Vagina (tissue), 2 donors: ENCODE data around the gene PPL. TPM values are rescaled to one million over a fixed set of nuclear protein-coding genes. Genes with fewer than 3 reads are reported as not detected.

Experiments
- DNase-seq, 2 donors: peaks; one replicate each; pipeline ENCODE4 v3.0.0-alpha.2; 2017; ENCODE audit errors: extremely low spot score in 2 of 2
- H3K27ac ChIP-seq: fragments of 200-600 bp; sonication (generic); one replicate; pipeline ENCODE4 v1.5.1; 2019
- H3K27me3 ChIP-seq: fragments of 200-600 bp; sonication (generic); one replicate; pipeline ENCODE4 v1.5.1; 2019
- H3K36me3 ChIP-seq, 2 donors: fragments of 200-600 bp; sonication (generic); one replicate each; pipeline ENCODE4 v1.5.1; 2017 to 2019
- H3K4me1 ChIP-seq: fragments of 200-600 bp; sonication (generic); one replicate; pipeline ENCODE4 v1.5.1; 2019
- H3K4me3 ChIP-seq, 2 donors: fragments of 200-600 bp; sonication (generic); 1 replicate in 1 of 2; 2 replicates in 1 of 2; pipeline ENCODE4 v1.5.1; 2016 to 2019
- H3K9me3 ChIP-seq: fragments of 200-600 bp; sonication (generic); one replicate; pipeline ENCODE4 v1.5.1; 2019
- CTCF ChIP-seq, 3 experiments: fragments of 450-650 bp in 2 of 3; fragments of 200-600 bp in 1 of 3; sonication (generic) in 1 of 3; IDR thresholded peaks; one replicate each; pipeline ENCODE4 v1.5.1; 2017 to 2019; ENCODE audit warnings: antibody characterized with exemption in 3 of 3, mild to moderate bottlenecking in 2 of 3, moderate library complexity in 2 of 3
- POLR2A ChIP-seq, 2 donors: fragments of 450-650 bp; IDR thresholded peaks; one replicate each; pipeline ENCODE4 v1.6.1; 2017; ENCODE audit warnings: antibody characterized with exemption in 2 of 2, mild to moderate bottlenecking in 2 of 2, moderate library complexity in 2 of 2
- POLR2AphosphoS5 ChIP-seq, 2 donors: sonication (generic); formaldehyde crosslinking; IDR thresholded peaks; one replicate each; pipeline ENCODE4 v1.9.0; 2017; ENCODE audit warnings: antibody characterized with exemption in 2 of 2, mild to moderate bottlenecking in 2 of 2, low read depth in 1 of 2; ENCODE audit not compliant: insufficient read depth in 1 of 2
- intact Hi-C: fragments of 100-400 bp; cut with DNase I; formaldehyde crosslinking; loops from one replicate; pipeline ENCODE4 v1.15.1; 2023
- total RNA-seq: library from RNA; depleted of rRNA; stranded (reverse); fragments of >200 nt; gene quantifications from one replicate; pipeline ENCODE4 v1.2.3, GENCODE V29; 2016

The PPL gene
- total RNA-seq, 1 donor from 2014 or later, result 391 TPM

GRCh38 chr16:4839942-4840341 is 97.0 kb downstream of the PPL start:
- no peaks in the 10 kb centered on the region for H3K9me3 ChIP-seq
- peaks cover 0 to 73% of the 10 kb centered on the region in 2 donors for H3K36me3 ChIP-seq
- H3K27me3 ChIP-seq, result no peaks in the 10 kb centered on the region
- H3K27ac ChIP-seq, result no peak overlapping the region
- intact Hi-C loops, result no loop called here
- H3K4me3 ChIP-seq, result no peak overlapping the region
- H3K4me1 ChIP-seq, result peaks cover 2% of the 10 kb centered on the region
- no peak for TF ChIP-seq POLR2A (IDR thresholded peaks at IDR 0.05)
- no peak for TF ChIP-seq POLR2AphosphoS5 (IDR thresholded peaks at IDR 0.05; ENCODE audit: insufficient read depth in 1 of 2, low read depth in 1 of 2)
- no peak for TF ChIP-seq CTCF (IDR thresholded peaks at IDR 0.05)
- no peak for DNase-seq

- intact Hi-C loops, result no loop called here
- H3K27me3 ChIP-seq, result no peaks in the 10 kb centered on the region
- H3K36me3 ChIP-seq, result peaks cover 0 to 54% of the 10 kb centered on the region in 2 donors
- H3K27ac ChIP-seq, result no peak overlapping the region
- H3K4me3 ChIP-seq, result no peak overlapping the region
- DNase-seq, result no peak
- TF ChIP-seq POLR2AphosphoS5 (IDR thresholded peaks at IDR 0.05; ENCODE audit: insufficient read depth in 1 of 2, low read depth in 1 of 2) (no peak), CTCF (IDR thresholded peaks at IDR 0.05) (no peak), POLR2A (IDR thresholded peaks at IDR 0.05) (no peak)
- no peaks in the 10 kb centered on the region for H3K9me3 ChIP-seq
- H3K4me1 ChIP-seq, result no peaks in the 10 kb centered on the region
These were observed 99.0 kb downstream of the PPL start for GRCh38 chr16:4837733-4838501.

DNA sequence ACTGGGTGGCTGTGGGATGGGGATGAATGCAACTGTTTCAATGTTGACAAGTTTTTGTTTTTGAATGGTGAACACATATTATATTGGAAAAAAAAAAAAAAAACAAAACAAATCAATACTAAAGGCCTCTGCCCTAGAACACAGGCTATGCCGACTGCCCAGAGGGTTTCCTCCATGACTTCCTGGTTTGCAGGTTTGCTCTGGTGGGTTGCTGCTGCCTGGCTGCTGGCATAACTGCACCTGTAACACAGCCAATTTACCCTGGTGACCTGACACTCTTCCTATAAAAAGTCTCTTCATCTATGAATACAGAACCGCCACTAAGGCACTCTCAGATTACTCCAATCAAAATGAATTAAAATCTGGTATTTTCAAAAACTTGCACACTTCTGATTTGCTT is 100.2 kb downstream of the PPL start:
- intact Hi-C loops, result no loop called here
- no peak for DNase-seq
- H3K36me3 ChIP-seq, result peaks cover 0 to 50% of the 10 kb centered on the region in 2 donors

DNA sequence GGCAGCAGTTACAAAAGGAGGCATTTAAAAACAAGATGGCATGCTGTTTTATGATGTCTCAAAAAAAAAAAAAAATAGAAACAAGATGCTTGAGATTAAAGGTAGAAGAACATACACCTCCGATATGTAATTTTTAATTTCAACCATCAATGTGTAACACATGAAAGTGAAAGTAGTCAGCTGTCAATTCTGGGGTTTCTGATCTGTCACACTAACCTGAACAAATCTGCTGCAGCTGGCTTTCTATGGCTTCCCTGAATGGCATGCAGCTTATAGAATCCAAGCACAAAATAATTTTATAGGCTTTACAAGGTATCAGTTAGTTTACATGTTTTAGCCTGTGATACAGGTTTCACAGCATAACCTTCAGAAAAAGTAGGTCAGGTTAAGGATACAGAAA is 103.4 kb downstream of the PPL start:
- TF ChIP-seq CTCF (IDR thresholded peaks at IDR 0.05) (no peak), POLR2A (IDR thresholded peaks at IDR 0.05) (no peak), POLR2AphosphoS5 (IDR thresholded peaks at IDR 0.05; ENCODE audit: insufficient read depth in 1 of 2, low read depth in 1 of 2) (no peak)

More for the DNA sequence above, 100.2 kb downstream of the PPL start:
- Histone ChIP-seq H3K4me1 (no peaks in the 10 kb centered on the region), H3K9me3 (no peaks in the 10 kb centered on the region), H3K27ac (no peak overlapping the region), H3K4me3 (no peak overlapping the region), H3K27me3 (no peaks in the 10 kb centered on the region)
- TF ChIP-seq POLR2A (IDR thresholded peaks at IDR 0.05) (no peak), POLR2AphosphoS5 (IDR thresholded peaks at IDR 0.05; ENCODE audit: insufficient read depth in 1 of 2, low read depth in 1 of 2) (no peak), CTCF (IDR thresholded peaks at IDR 0.05) (no peak)

DNA sequence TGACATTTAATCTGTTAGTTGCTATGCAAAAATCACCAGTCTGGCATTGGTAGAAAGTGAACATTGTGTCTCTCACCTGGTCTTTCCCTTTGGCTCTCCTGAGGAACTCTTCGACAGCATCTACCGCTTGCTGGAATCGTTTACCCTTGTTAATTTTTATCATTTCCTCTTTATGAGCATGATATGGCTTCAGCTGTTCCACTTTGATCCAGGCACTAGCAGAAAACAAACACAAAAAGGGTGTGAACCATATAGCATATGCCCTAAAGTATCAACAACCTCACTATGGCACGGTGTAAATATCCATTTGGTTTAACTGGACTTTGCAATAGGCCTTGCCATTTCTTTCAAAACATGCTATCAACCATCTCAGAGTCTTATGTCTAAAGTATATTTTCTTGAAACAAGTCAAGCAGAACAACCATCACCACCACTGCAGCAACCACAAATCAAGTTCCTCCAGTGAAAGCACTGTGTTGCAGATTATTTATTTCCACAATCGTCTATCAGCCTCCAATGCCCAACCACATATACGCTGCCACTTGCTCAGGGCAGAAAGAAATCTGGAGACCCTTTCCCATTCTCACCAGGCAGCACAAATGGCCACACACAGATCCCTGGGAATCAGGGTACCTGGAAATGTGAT is 104.1 kb downstream of the PPL start:
- DNase-seq, result no peak
- Histone ChIP-seq H3K4me1 (no peaks in the 10 kb centered on the region), H3K27ac (no peak overlapping the region), H3K9me3 (no peaks in the 10 kb centered on the region), H3K27me3 (no peaks in the 10 kb centered on the region), H3K36me3 (peaks cover 0 to 58% of the 10 kb centered on the region in 2 donors), H3K4me3 (no peak overlapping the region)
- intact Hi-C loops, result no loop called here
- TF ChIP-seq POLR2A (IDR thresholded peaks at IDR 0.05) (no peak), CTCF (IDR thresholded peaks at IDR 0.05) (no peak)

More for the DNA sequence above, 103.4 kb downstream of the PPL start:
- H3K4me3 ChIP-seq, result no peak overlapping the region
- H3K27ac ChIP-seq, result no peak overlapping the region
- no peaks in the 10 kb centered on the region for H3K27me3 ChIP-seq
- H3K9me3 ChIP-seq, result no peaks in the 10 kb centered on the region
- intact Hi-C loops, result no loop called here
- DNase-seq, result no peak
- H3K36me3 ChIP-seq, result peaks cover 0 to 52% of the 10 kb centered on the region in 2 donors
- H3K4me1 ChIP-seq, result no peaks in the 10 kb centered on the region
